HL-60 (cell line): Measurements from ENCODE around the gene SGMS1.

Experiments used
- DNase-seq, 2 experiments: peaks; one replicate each; pipeline ENCODE4 v3.0.0-alpha.2; 2010 to 2020; ENCODE audit warnings: low read depth in 1 of 2, low spot score in 1 of 2
- H3K27ac ChIP-seq: fragments of 250-450 bp; sonication (Bioruptor Pico); replicated peaks from 2 replicates; pipeline ENCODE4 v1.5.1; 2020; ENCODE audit warnings: mild to moderate bottlenecking, moderate library complexity
- H3K27me3 ChIP-seq: fragments of 250-450 bp; sonication (Bioruptor Pico); 2 replicates; pipeline ENCODE4 v1.5.1; 2021; ENCODE audit warnings: mild to moderate bottlenecking, moderate library complexity; ENCODE audit not compliant: insufficient read depth, poor library complexity, severe bottlenecking
- H3K4me3 ChIP-seq: replicated peaks from 2 replicates; pipeline ENCODE4 v1.5.1; 2011; ENCODE audit warnings: mild to moderate bottlenecking, control low read depth, low read length; ENCODE audit not compliant: insufficient read depth
- CTCF ChIP-seq: IDR thresholded peaks from one replicate; pipeline ENCODE4 v1.5.1; 2011; ENCODE audit warnings: low read length, control low read depth, inconsistent platforms; ENCODE audit not compliant: insufficient read depth
- GABPA ChIP-seq: IDR thresholded peaks from 2 replicates; pipeline ENCODE4 v1.6.1; 2012; ENCODE audit warnings: low read depth
- POLR2AphosphoS5 ChIP-seq: IDR thresholded peaks from 2 replicates; pipeline ENCODE4 v1.6.1; 2012; ENCODE audit warnings: low read depth
- REST ChIP-seq: IDR thresholded peaks from 2 replicates; pipeline ENCODE4 v1.6.1; 2012; ENCODE audit warnings: low read depth; ENCODE audit not compliant: insufficient replicate concordance
- SPI1 ChIP-seq: IDR thresholded peaks from 2 replicates; pipeline ENCODE4 v1.6.1; 2012; ENCODE audit warnings: low read depth, mild to moderate bottlenecking, borderline replicate concordance

The SGMS1 gene

GRCh38 chr10:50601974-50602373 lies 21.8 kb downstream of the SGMS1 start:
- TF ChIP-seq CTCF = no peak
- no peak for TF ChIP-seq POLR2AphosphoS5
- no peak for TF ChIP-seq GABPA
- no peak for TF ChIP-seq SPI1
- TF ChIP-seq REST = no peak
- H3K27ac ChIP-seq = no peak overlapping the region
- no peak overlapping the region for H3K4me3 ChIP-seq
- no peaks in the 10 kb centered on the region for H3K27me3 ChIP-seq
- DNase-seq = no peak

GRCh38 chr10:50600831-50601477 lies 22.8 kb downstream of the SGMS1 start:
- DNase-seq = no peak
- H3K4me3 ChIP-seq = no peak overlapping the region
- no peaks in the 10 kb centered on the region for H3K27me3 ChIP-seq
- TF ChIP-seq REST = no peak
- TF ChIP-seq SPI1 = no peak
- TF ChIP-seq GABPA = no peak
- no peak for TF ChIP-seq CTCF
- TF ChIP-seq POLR2AphosphoS5 = no peak
- no peak overlapping the region for H3K27ac ChIP-seq

DNA sequence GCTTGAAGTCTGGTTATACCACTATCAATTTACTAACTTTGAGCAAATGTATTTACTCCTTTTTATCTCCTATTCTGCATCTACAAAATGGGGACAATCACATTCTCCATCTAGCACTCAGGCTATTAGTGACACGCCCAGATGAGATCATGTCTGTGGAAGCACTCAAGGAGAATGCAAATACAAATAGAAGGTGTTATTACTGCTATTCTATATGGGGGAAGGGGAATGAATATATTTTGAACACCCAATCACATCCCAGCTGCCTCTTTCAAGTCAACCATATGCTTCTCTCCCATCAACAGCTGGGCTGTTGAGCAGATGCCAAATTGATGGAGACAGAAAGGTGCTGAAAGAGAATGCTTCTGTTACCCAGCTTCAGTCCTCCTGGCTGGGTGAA lies 23.5 kb downstream of the SGMS1 start:
- H3K4me3 ChIP-seq = no peak overlapping the region
- no peak overlapping the region for H3K27ac ChIP-seq
- TF ChIP-seq REST = no peak
- no peak for TF ChIP-seq POLR2AphosphoS5
- no peak for TF ChIP-seq SPI1
- TF ChIP-seq CTCF = no peak
- TF ChIP-seq GABPA = no peak

More for the DNA sequence above, 23.5 kb downstream of the SGMS1 start:
- H3K27me3 ChIP-seq = no peaks in the 10 kb centered on the region
- no peak for DNase-seq
